ENCODE measurements around the gene TNFAIP8. TPM values are rescaled to one million over a fixed set of nuclear protein-coding genes. Genes with fewer than 3 reads are reported as not detected.

The TNFAIP8 gene
- total and polyA plus RNA-seq, 7 donors, result 0.73 to 2.5 (median 1.6) TPM

- no peaks in the 10 kb centered on the region for H3K9me3 ChIP-seq
- H3K4me3 ChIP-seq, result no peak overlapping the region
- no peaks in the 10 kb centered on the region for H3K36me3 ChIP-seq (ENCODE audit: insufficient read depth in 1 of 2, low read depth in 1 of 2)
- no peak for DNase-seq
- 77 to 87% (median 84%) methylated on average over 2 of the region's 2 CpGs for WGBS, 3 donors
- intact Hi-C loops (cut with DNase I), result no loop called here
- H3K4me1 ChIP-seq, result no peaks in the 10 kb centered on the region
- no peak for TF ChIP-seq CTCF (IDR thresholded peaks at IDR 0.05)
- H3K27ac ChIP-seq, result no peak overlapping the region
- ATAC-seq, result no peak
- no peaks in the 10 kb centered on the region for H3K27me3 ChIP-seq (ENCODE audit: insufficient read depth in 3 of 3, low read length in 2 of 3)
Observed at GRCh38 chr5:119379942-119380547, 24.2 kb downstream of the TNFAIP8 start.

DNA sequence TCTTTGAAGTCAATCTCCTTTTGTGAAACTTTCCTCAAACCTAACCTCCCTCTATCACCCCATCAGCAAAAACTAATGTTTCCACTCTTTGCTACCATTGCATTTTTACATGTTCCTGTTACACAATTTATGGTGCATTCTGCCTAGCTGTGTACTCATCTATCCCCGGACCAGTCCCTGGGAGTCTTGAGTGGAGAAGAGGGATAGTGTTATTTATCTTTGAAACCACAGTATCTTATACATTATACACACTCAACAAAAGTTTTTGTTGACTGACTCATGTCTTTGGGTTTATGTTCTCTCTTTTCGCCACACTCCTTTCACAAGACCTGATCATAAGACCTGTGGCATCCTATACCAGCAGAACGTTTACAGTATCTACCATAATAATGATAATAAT lies 26.4 kb downstream of the TNFAIP8 start:
- TF ChIP-seq CTCF (IDR thresholded peaks at IDR 0.05), result no peak
- H3K27me3 ChIP-seq (ENCODE audit: insufficient read depth in 3 of 3, low read length in 2 of 3), result no peaks in the 10 kb centered on the region
- H3K4me1 ChIP-seq, result no peaks in the 10 kb centered on the region
- DNase-seq (no peak), ATAC-seq (no peak)
- H3K27ac ChIP-seq, result no peak overlapping the region
- H3K9me3 ChIP-seq, result no peaks in the 10 kb centered on the region
- no peak overlapping the region for H3K4me3 ChIP-seq
- intact Hi-C loops (cut with DNase I), result loop anchor here in 1 of 2 donors (2.0 kb wide), 1 partner anchor 491 kb away; no protein-coding TSS in a partner anchor
- H3K36me3 ChIP-seq (ENCODE audit: insufficient read depth in 1 of 2, low read depth in 1 of 2), result no peaks in the 10 kb centered on the region
- WGBS, 3 donors, result 91 to 93% (median 91%) methylated on average over 3 of the region's 3 CpGs

- no peaks in the 10 kb centered on the region for H3K27me3 ChIP-seq (ENCODE audit: insufficient read depth in 3 of 3, low read length in 2 of 3)
- H3K4me1 ChIP-seq, result no peaks in the 10 kb centered on the region
- H3K36me3 ChIP-seq (ENCODE audit: insufficient read depth in 1 of 2, low read depth in 1 of 2), result no peaks in the 10 kb centered on the region
- ATAC-seq (no peak), DNase-seq (no peak)
- intact Hi-C loops (cut with DNase I), result loop anchor here in 1 of 2 donors (2.0 kb wide), 1 partner anchor 492 kb away; no protein-coding TSS in a partner anchor
- WGBS, 3 donors, result 86 to 95% (median 90%) methylated on average over 1 of the region's 1 CpG
- H3K27ac ChIP-seq, result no peak overlapping the region
- TF ChIP-seq CTCF (IDR thresholded peaks at IDR 0.05), result no peak
- no peak overlapping the region for H3K4me3 ChIP-seq
- H3K9me3 ChIP-seq, result no peaks in the 10 kb centered on the region
Observed at GRCh38 chr5:119383008-119383407, 27.2 kb downstream of the TNFAIP8 start.

- H3K4me3 ChIP-seq, result no peak overlapping the region
- ATAC-seq (no peak), DNase-seq (no peak)
- WGBS, 3 donors, result 76 to 82% (median 76%) methylated on average over 3 of the region's 3 CpGs
- H3K27me3 ChIP-seq (ENCODE audit: insufficient read depth in 3 of 3, low read length in 2 of 3), result no peaks in the 10 kb centered on the region
- H3K4me1 ChIP-seq, result no peaks in the 10 kb centered on the region
- H3K36me3 ChIP-seq (ENCODE audit: insufficient read depth in 1 of 2, low read depth in 1 of 2), result no peaks in the 10 kb centered on the region
- intact Hi-C loops (cut with DNase I), result no loop called here
- H3K9me3 ChIP-seq, result no peaks in the 10 kb centered on the region
- H3K27ac ChIP-seq, result no peak overlapping the region
- no peak for TF ChIP-seq CTCF (IDR thresholded peaks at IDR 0.05)
Observed at GRCh38 chr5:119385136-119385535, 29.3 kb downstream of the TNFAIP8 start.
